NCI-H226 (cell line): Measurements from ENCODE around the gene SLC4A8.
A peak's percentile ranks its signal among the peaks of the same experiment; 100 is the strongest.
"Not testable (repeated sequence)": the region's sequence is repeated elsewhere in the genome, so short reads cannot be mapped to it uniquely, and the experiment has no call there.

Experiments
- DNase-seq: peaks from one replicate; pipeline ENCODE4 v3.0.0-alpha.2; 2015

Gene SLC4A8

DNA sequence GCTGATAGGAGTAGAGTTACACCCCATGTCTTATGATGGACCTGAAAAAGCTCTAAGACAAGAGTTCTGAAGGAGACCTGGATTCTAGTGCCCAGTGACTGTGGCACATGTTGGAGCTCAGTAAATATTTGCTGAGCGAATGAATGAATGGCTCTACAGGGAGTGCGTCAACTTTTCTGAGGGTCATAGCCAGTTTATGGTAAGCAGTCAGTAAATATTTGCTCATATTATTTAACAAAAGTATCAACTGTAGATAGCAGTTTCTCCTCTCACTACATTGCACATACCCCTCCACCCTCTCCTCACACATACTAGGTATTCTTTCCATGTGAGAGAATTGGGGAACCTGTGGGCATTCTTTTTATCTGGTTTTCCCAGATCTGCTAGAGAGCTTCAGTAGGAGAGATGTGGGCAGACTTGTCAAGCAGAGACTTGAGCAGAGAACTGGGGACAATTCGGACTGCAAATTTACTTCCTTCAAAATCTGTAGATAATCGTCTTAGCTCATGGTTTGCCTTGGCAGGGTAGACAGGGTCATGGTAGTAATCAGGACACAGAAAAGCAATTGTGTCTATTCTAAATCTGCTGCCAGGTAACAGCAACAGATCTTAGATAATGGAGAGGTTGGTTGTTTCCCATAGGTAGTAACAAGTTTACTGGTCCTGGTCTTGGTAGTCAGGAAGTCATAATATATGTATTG, 5.7 kb downstream of the SLC4A8 start:
- DNase-seq: no peak

GRCh38 chr12:51432921-51433320, 8.3 kb downstream of the SLC4A8 start:
- DNase-seq: no peak

GRCh38 chr12:51434305-51434704, 9.7 kb downstream of the SLC4A8 start:
- no peak for DNase-seq

DNA sequence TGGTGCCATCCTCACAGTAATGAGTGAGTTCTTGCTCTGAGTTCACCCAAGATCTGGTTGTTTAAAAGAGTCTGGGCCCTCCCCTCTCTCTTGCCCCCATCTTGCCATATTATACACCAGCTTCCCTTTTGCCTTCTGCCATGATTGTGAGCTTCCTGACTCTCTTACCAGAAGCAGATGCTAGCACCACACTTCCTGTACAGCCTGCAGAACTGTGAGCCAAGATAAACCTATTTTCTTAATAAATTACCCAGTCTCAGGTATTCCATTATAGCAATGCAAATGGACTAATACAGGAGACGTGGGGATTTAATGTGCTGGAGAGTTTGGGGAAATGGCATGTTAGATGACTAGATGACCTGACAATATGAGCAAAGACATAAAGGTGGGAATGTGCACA, 12.8 kb downstream of the SLC4A8 start:
- no peak for DNase-seq

DNA sequence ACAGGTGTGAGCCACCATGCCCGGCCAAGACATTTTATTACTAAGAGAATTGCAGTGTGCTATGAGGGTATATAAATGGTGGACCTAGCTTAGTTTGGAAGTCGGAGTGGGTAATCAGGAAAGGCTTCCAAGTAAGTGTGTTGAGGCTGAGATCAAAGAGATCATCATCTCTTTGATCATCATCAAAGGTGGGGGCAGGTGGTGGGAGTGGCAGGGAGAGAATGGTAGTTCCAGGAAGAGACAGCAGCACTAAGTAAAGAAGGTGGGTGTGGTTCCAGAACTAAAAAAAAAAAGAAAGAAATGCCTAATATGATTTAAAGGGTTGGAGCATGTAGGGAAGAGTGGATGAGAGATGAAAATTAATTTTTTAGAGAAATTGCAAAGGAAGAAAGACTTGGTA, 14.7 kb downstream of the SLC4A8 start:
- DNase-seq: no peak

DNA sequence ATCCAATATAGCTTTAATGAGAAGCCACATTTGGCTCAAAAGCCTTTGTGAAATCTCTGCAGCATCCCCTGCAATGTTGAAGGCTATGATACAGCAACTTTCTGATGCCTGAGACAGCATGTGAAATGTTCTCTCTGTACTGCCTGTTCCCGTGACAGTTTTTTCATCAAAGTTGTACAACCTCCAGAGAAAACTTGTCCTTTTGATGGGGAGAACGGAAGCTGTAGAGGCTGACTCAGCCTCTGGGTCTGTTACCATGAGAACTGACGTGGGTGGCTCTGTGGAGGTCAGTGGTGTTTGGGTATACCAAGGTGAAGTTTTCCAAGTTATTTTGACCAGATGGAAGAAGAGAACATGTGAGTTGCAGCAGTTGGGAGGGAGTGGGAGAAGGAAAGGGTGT, 17.0 kb downstream of the SLC4A8 start:
- no peak for DNase-seq

DNA sequence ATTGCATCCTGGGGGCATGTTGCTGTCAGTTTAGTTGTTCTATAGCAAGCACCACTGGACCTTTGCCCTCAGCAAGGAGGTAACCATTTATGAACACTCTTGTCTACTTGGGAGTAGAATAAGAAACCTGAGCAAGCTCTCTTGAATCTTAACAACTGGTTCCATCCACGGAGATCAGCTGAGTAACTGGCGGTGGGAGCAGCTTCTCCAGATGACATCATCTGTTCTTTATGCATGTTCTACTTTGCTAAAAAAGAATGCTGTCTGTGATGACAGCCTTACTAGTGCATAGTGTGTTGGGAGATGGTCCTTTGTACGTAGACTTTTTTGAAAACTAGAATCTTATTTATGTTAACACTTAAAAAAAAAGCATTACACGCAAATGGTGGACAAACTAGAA, 17.7 kb downstream of the SLC4A8 start:
- no peak for DNase-seq

DNA sequence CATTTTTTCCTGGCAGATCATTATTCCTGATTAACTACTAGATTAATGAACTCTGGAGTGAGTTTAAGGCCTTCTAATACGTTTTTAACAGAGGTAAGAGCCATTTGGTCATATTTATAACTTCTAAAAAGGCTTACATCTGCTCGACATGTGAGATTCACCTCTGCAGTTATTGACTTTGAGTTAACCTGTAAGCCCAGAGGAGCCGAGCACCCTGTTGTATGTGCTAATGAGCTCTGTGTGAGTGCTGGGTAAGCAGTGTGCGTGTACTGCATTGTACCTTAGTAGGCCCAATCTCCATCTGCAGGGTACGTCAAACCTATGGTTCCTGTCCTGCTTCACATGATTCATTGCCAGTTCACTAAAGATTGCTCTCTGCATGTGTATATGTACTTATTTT, 18.9 kb downstream of the SLC4A8 start:
- DNase-seq: no peak

- DNase-seq: no peak
Observed at GRCh38 chr12:51448618-51449256, 24.1 kb downstream of the SLC4A8 start.

- DNase-seq: peak; percentile 9
Observed at GRCh38 chr12:51449580-51450246, 25.1 kb downstream of the SLC4A8 start.

- no peak for DNase-seq
Observed at GRCh38 chr12:51450333-51450732, 25.7 kb downstream of the SLC4A8 start.

- no peak for DNase-seq
Observed at GRCh38 chr12:51450806-51451205, 26.2 kb downstream of the SLC4A8 start.

- DNase-seq: not testable (repeated sequence)
Observed at GRCh38 chr12:51454016-51454415, 29.4 kb downstream of the SLC4A8 start.

- not testable (repeated sequence) for DNase-seq
Observed at GRCh38 chr12:51455050-51455449, 30.4 kb downstream of the SLC4A8 start.

DNA sequence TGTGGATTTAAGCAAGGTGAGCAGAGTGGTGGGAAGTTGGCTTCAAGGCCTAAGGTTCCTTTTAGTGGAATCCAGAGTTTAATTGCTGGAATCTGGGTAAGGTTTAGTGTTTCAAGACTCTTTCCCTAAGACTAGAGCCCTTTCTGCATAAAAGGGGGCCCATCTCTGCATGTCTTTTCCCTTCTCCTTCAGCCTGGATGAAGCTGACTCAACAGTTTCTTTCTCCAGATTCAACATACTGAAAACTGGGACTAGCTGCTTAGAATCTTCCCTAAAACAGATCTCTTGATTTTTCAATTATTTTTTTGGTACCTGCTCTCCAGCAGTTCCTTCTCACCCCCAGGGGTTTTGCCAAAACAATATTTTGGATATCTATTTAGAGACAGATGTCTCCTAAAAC, 34.0 kb downstream of the SLC4A8 start:
- no peak for DNase-seq

DNA sequence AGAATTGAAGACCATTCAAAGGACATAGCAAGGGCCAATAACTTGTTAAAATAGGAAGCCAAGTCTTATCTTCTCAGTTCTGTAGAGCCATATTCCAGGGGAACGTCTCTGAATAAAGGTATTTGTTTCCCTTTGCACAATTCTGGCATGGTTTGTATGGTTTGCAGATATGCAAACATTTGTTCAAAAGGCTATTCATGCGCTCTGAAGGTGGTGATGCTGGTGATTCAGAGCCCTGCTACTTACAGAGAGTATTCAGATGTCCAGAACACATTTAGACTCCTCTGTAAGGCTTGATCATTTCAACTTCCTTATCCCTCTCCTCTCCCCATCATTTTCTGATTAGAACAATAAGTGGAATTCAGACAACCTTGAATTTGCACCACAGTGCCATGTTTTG, 35.9 kb downstream of the SLC4A8 start:
- DNase-seq: no peak

GRCh38 chr12:51465491-51465890, 40.9 kb downstream of the SLC4A8 start:
- no peak for DNase-seq

DNA sequence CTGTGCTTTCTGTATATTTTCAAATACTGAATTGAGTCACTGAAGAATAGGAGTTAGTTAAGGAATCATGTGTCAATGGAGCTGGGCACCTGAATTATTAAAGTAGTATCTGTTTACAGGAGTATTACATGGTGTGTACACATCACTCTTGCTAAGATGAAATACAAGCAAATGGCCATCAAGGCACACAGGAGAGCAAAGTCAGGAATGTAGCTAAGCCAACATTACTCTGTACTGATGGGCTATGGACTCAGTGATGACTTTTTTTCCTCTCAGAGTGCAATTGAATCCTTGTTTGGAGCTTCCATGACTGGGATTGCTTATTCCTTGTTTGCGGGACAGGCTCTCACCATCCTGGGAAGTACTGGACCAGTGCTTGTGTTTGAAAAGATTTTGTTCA, 45.5 kb downstream of the SLC4A8 start:
- DNase-seq: no peak

GRCh38 chr12:51471111-51471864, 46.7 kb downstream of the SLC4A8 start:
- no peak for DNase-seq

DNA sequence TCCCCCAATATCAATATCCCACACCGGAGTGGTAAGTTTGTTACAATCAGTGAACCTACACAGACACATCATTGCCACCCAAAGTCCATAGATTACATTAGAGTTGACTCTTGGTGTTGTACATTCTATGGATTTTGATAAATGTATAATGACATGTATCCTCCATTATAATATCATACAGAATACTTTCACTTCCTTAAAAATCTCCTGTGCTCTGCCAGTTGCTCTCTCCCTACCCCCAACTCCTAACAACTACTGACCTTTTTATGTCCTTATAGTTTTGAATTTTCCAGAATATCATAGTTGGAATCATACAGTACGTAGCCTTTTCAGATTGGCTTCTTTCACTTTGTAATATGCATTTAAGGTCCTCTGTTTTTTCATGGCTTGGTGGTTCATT, 48.4 kb downstream of the SLC4A8 start:
- no peak for DNase-seq

DNA sequence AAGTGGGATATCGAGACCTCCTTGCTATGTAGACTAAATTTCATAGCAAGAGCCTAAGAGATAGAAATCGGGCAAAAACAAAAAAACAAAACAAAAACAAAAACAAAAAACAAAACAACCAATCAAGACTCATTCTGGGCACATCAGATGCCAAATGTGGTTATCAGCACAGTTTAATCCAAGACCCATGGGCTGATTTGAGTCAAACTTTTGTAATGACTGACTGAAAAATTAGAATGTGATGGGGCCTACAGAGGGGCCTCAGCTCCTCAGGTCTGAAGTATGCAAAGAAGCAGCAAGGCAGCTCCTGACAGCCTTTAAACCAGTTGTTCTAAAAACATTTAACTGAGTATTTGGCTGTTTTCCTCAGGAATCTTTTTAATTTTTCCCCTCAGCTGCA, 49.3 kb downstream of the SLC4A8 start:
- DNase-seq: no peak

GRCh38 chr12:51475543-51475942, 50.9 kb downstream of the SLC4A8 start:
- no peak for DNase-seq

DNA sequence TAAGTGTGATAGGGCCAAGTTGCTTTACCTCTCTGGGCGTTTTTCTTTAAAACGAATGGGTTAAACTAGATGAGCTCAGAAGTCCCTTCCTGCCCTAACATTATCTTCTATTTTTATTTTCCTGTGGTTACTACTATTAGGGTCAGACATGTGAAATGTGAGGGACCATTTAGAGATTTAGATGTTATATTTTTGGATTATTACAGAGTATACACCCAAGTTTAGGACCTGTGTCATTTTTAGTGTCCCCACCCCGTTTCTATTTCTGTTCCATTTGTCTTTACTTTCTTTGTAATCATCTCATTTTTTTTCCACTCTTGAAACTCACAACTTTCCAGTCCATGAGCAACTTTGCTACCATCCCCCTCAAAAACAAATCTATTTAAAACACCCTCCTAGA, 56.3 kb downstream of the SLC4A8 start:
- no peak for DNase-seq
